OCI-LY7 (cell line): Measurements from ENCODE around the gene RAMP1. TPM values are rescaled to one million over a fixed set of nuclear protein-coding genes. Genes with fewer than 3 reads are reported as not detected.

ENCODE experiments used
- BruUV-seq: library from RNA; stranded (reverse); fragments of 400-500 nt; replicated peaks from 2 replicates; lab custom pipeline; 2021; lab: Mats Ljungman, UMichigan
- CTCF ChIA-PET: fragments of 300-600 bp; sonication (Branson Sonifier 250); formaldehyde crosslinking; loops from one replicate; lab custom pipeline; 2022; ENCODE audit warnings: antibody characterized with exemption; ENCODE audit not compliant: unreplicated experiment; lab: Charles Lee
- POLR2A ChIA-PET: fragments of 300-600 bp; sonication (Branson Sonifier 250); formaldehyde crosslinking; loops from one replicate; lab custom pipeline; 2022; ENCODE audit warnings: antibody characterized with exemption; lab: Charles Lee
- DNase-seq: peaks from one replicate; pipeline ENCODE4 v3.0.0-alpha.2; 2015; ENCODE audit warnings: low spot score
- H2AFZ ChIP-seq: fragments of 200-600 bp; sonication (generic), shearing (Covaris generic); 2 replicates; pipeline ENCODE4 v1.6.1; 2014; ENCODE audit warnings: mild to moderate bottlenecking, antibody characterized with exemption, low read length, moderate library complexity
- H3K27ac ChIP-seq: fragments of 200-600 bp; sonication (generic); 2 replicates; pipeline ENCODE4 v1.5.1; 2014; ENCODE audit warnings: mixed run types, low read depth, mild to moderate bottlenecking, moderate library complexity, low read length, inconsistent platforms; ENCODE audit not compliant: poor library complexity, severe bottlenecking
- H3K36me3 ChIP-seq: fragments of 200-600 bp; sonication (generic); 2 replicates; pipeline ENCODE4 v1.6.1; 2014; ENCODE audit warnings: mild to moderate bottlenecking, antibody characterized with exemption, low read length, moderate library complexity, mixed read lengths; ENCODE audit not compliant: insufficient read depth
- H3K4me1 ChIP-seq: fragments of 200-600 bp; sonication (generic); 2 replicates; pipeline ENCODE4 v1.5.1; 2014; ENCODE audit warnings: mild to moderate bottlenecking, low read length; ENCODE audit not compliant: insufficient read depth, poor library complexity, severe bottlenecking
- H3K4me2 ChIP-seq: fragments of 200-600 bp; sonication (generic); 2 replicates; pipeline ENCODE4 v1.6.1; 2014; ENCODE audit warnings: mild to moderate bottlenecking, low read length
- H3K4me3 ChIP-seq: fragments of 200-600 bp; sonication (generic); 2 replicates; pipeline ENCODE4 v1.5.1; 2014; ENCODE audit warnings: mild to moderate bottlenecking, low read depth, low read length; ENCODE audit not compliant: poor library complexity, severe bottlenecking
- H3K79me2 ChIP-seq: fragments of 200-600 bp; sonication (generic); 2 replicates; pipeline ENCODE4 v1.6.1; 2016; ENCODE audit warnings: low read depth, mild to moderate bottlenecking, low read length, moderate library complexity, mixed read lengths; ENCODE audit not compliant: insufficient read depth
- H3K9me2 ChIP-seq: fragments of 200-600 bp; sonication (generic); 2 replicates; pipeline ENCODE4 v1.6.1; 2016; ENCODE audit warnings: mild to moderate bottlenecking, low read length, mixed read lengths; ENCODE audit not compliant: insufficient read depth
- H3K9me3 ChIP-seq: fragments of 200-600 bp; sonication (generic); 2 replicates; pipeline ENCODE4 v1.6.1; 2014; ENCODE audit warnings: mild to moderate bottlenecking, mixed run types, low read length, mixed read lengths
- H4K20me1 ChIP-seq: fragments of 200-600 bp; sonication (generic); 2 replicates; pipeline ENCODE4 v1.6.1; 2014; ENCODE audit warnings: mild to moderate bottlenecking, antibody characterized with exemption, low read length, moderate library complexity, mixed read lengths; ENCODE audit not compliant: insufficient read depth
- CTCF ChIP-seq: fragments of 200-600 bp; sonication (generic); conservative IDR thresholded peaks from 2 replicates; pipeline ENCODE4 v1.5.1; 2014; ENCODE audit warnings: mild to moderate bottlenecking, antibody characterized with exemption, low read length, moderate library complexity, mixed read lengths
- EZH2phosphoT487 ChIP-seq: fragments of 200-600 bp; sonication (generic); IDR thresholded peaks from 2 replicates; pipeline ENCODE4 v1.6.1; 2018; ENCODE audit warnings: low read depth, borderline replicate concordance, mild to moderate bottlenecking, mixed run types, antibody characterized with exemption, low read length, moderate library complexity, mixed read lengths
- intact Hi-C: fragments of 100-400 bp; cut with micrococcal nuclease; formaldehyde crosslinking; loops from one replicate; pipeline ENCODE4 v1.10.0; 2022; ENCODE audit not compliant: unreplicated experiment
- total RNA-seq, 2 experiments: library from RNA; depleted of rRNA in 1 of 2; stranded (reverse); fragments of >200 nt in 1 of 2; shearing (Covaris generic) in 1 of 2; gene quantifications; 2 replicates each; pipeline ENCODE4 v1.2.3, GENCODE V29; 2014 to 2022

The RAMP1 gene
- total RNA-seq, 2 experiments from 2014 or later = not detected

- TF ChIP-seq CTCF (no peak), EZH2phosphoT487 (no peak)
- BruUV-seq = no TSS peak
- Histone ChIP-seq H3K9me3 (no peaks in the 10 kb centered on the region), H3K27ac (no peak overlapping the region), H3K4me3 (no peak overlapping the region), H3K4me1 (no peaks in the 10 kb centered on the region), H3K79me2 (no peaks in the 10 kb centered on the region), H3K4me2 (no peak overlapping the region), H3K9me2 (no peaks in the 10 kb centered on the region), H2AFZ (no peak overlapping the region), H4K20me1 (no peaks in the 10 kb centered on the region), H3K36me3 (no peaks in the 10 kb centered on the region)
- CTCF ChIA-PET = no interaction called here
- intact Hi-C loops = no loop called here
- no peak for DNase-seq
- POLR2A ChIA-PET = no interaction called here
Measured at GRCh38 chr2:237868631-237869342, 9.4 kb downstream of the RAMP1 start.

DNA sequence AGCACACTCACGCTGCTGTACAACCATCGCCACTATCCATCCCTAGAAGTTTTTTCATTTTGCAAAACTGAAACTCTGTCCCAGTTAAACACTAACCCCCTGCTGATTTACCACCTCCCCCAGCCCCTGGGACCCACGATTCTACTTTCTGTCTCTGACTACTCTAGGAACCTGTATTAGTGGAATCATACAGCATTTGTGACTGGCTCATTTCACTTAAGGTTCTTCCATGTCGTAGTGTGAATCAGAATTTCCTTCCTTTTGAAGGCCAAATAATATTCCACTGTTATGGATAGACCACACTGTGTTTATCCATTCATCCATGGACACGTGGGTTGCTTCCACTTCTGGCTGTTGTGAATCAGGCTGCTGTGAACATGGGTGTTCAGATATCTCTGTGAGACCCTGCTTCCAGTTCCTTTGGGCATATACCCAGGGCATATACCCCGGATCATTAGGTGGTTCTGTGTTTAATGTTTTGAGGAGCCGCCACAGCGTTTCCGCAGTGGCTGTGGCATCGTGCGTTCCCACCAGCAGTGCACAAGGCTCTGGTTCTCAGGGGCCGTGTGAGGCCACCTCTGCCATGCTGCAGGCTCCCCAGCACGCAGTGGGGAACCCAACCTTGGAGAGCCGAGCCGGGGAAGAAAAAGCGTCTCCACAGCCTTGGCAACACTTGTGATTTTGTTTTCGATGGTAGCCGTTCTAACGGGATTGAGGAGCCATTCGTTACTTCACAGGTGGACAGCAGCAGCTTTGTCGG, 10.1 kb downstream of the RAMP1 start:
- no peaks in the 10 kb centered on the region for H3K79me2 ChIP-seq
- POLR2A ChIA-PET = no interaction called here
- H3K4me1 ChIP-seq = no peaks in the 10 kb centered on the region
- no peak for DNase-seq
- intact Hi-C loops = no loop called here
- H3K36me3 ChIP-seq = no peaks in the 10 kb centered on the region
- H2AFZ ChIP-seq = no peak overlapping the region
- H3K27ac ChIP-seq = no peak overlapping the region
- H3K9me3 ChIP-seq = no peaks in the 10 kb centered on the region
- no peak overlapping the region for H3K4me3 ChIP-seq
- no peak for TF ChIP-seq CTCF
- no peak for TF ChIP-seq EZH2phosphoT487
- CTCF ChIA-PET = no interaction called here
- H4K20me1 ChIP-seq = no peaks in the 10 kb centered on the region
- no TSS peak for BruUV-seq
- H3K4me2 ChIP-seq = no peak overlapping the region
- no peaks in the 10 kb centered on the region for H3K9me2 ChIP-seq

GRCh38 chr2:237870126-237870525, 10.7 kb downstream of the RAMP1 start:
- DNase-seq = no peak
- Histone ChIP-seq H3K9me3 (no peaks in the 10 kb centered on the region), H4K20me1 (no peaks in the 10 kb centered on the region), H3K4me1 (no peaks in the 10 kb centered on the region), H3K79me2 (no peaks in the 10 kb centered on the region), H3K4me2 (no peak overlapping the region), H2AFZ (no peak overlapping the region), H3K27ac (no peak overlapping the region), H3K9me2 (no peaks in the 10 kb centered on the region), H3K4me3 (no peak overlapping the region), H3K36me3 (no peaks in the 10 kb centered on the region)
- BruUV-seq = no TSS peak
- intact Hi-C loops = no loop called here
- ChIA-PET CTCF (no interaction called here), POLR2A (no interaction called here)
- TF ChIP-seq EZH2phosphoT487 (peak; percentile 68; the same call in 1 of the 2 replicates), CTCF (no peak)
